Chondrocyte (in vitro differentiated cells): ENCODE data around the gene ABCC2. TPM values are rescaled to one million over a fixed set of nuclear protein-coding genes. Genes with fewer than 3 reads are reported as not detected.
"Not testable (repeated sequence)": the region's sequence is repeated elsewhere in the genome, so short reads cannot be mapped to it uniquely, and the experiment has no call there.

Experiments used
- DNase-seq: peaks from one replicate; pipeline ENCODE4 v3.0.0; 2021; ENCODE audit warnings: mixed read lengths, low spot score
- H3K27ac Mint-ChIP-seq: one replicate; pipeline ENCODE4 v1.8.0; 2021; ENCODE audit warnings: mild to moderate bottlenecking, moderate library complexity, mixed read lengths; ENCODE audit not compliant: unreplicated experiment
- H3K27me3 Mint-ChIP-seq: 2 replicates; pipeline ENCODE4 v1.8.0; 2021; ENCODE audit warnings: low read depth, mixed read lengths
- H3K36me3 Mint-ChIP-seq: 2 replicates; pipeline ENCODE4 v1.8.0; 2021; ENCODE audit warnings: low read depth, mixed read lengths
- H3K4me1 Mint-ChIP-seq: 2 replicates; pipeline ENCODE4 v1.8.0; 2021; ENCODE audit warnings: low read depth, mild to moderate bottlenecking, mixed read lengths
- H3K4me3 Mint-ChIP-seq: one replicate; pipeline ENCODE4 v1.8.0; 2021; ENCODE audit warnings: mild to moderate bottlenecking, moderate library complexity, mixed read lengths; ENCODE audit not compliant: unreplicated experiment
- H3K9me3 Mint-ChIP-seq: 2 replicates; pipeline ENCODE4 v1.8.0; 2021; ENCODE audit warnings: low read depth, mixed read lengths
- long read RNA-seq: library from polyadenylated mRNA; stranded (forward); transcript quantifications from one replicate; pipeline ENCODE4 v2.0.0, GENCODE V29; 2021
- total RNA-seq: library from RNA; stranded (reverse); gene quantifications from 3 replicates; pipeline ENCODE4 v1.2.1, GENCODE V29; 2021
- TF ChIP-seq, protein P1 (sequence below): fragments of 200-600 bp; sonication (generic); IDR thresholded peaks from 2 replicates; pipeline ENCODE4 v1.5.0; 2021; ENCODE audit warnings: antibody characterized with exemption, mild to moderate bottlenecking, moderate library complexity

Gene ABCC2
- total RNA-seq, result 0.57 to 0.69 TPM (median 0.63 TPM) in 3 replicates
- long read RNA-seq, partial matches to known transcripts, result 0 of 1 reads
- long read RNA-seq, other reads (novel, unspliced or antisense), result 1 of 1 reads

- TF ChIP-seq, protein P1, sequence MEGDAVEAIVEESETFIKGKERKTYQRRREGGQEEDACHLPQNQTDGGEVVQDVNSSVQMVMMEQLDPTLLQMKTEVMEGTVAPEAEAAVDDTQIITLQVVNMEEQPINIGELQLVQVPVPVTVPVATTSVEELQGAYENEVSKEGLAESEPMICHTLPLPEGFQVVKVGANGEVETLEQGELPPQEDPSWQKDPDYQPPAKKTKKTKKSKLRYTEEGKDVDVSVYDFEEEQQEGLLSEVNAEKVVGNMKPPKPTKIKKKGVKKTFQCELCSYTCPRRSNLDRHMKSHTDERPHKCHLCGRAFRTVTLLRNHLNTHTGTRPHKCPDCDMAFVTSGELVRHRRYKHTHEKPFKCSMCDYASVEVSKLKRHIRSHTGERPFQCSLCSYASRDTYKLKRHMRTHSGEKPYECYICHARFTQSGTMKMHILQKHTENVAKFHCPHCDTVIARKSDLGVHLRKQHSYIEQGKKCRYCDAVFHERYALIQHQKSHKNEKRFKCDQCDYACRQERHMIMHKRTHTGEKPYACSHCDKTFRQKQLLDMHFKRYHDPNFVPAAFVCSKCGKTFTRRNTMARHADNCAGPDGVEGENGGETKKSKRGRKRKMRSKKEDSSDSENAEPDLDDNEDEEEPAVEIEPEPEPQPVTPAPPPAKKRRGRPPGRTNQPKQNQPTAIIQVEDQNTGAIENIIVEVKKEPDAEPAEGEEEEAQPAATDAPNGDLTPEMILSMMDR, result no peak
- DNase-seq, result no peak
- H3K36me3 Mint-ChIP-seq, result no peaks in the 10 kb centered on the region
- H3K27me3 Mint-ChIP-seq, result no peaks in the 10 kb centered on the region
- no peaks in the 10 kb centered on the region for H3K9me3 Mint-ChIP-seq
- peaks cover 70% of the 10 kb centered on the region for H3K4me1 Mint-ChIP-seq
- H3K27ac Mint-ChIP-seq, result peak within 1 kb of the TSS; percentile 74
- no peak within 1 kb of the TSS for H3K4me3 Mint-ChIP-seq
These were observed at the start of gene ABCC2 for GRCh38 chr10:99782447-99783286. TSS of gene ABCC2 (plus strand) at chr10:99782640. CDS start at chr10:99782845, 205 bp downstream.

DNA sequence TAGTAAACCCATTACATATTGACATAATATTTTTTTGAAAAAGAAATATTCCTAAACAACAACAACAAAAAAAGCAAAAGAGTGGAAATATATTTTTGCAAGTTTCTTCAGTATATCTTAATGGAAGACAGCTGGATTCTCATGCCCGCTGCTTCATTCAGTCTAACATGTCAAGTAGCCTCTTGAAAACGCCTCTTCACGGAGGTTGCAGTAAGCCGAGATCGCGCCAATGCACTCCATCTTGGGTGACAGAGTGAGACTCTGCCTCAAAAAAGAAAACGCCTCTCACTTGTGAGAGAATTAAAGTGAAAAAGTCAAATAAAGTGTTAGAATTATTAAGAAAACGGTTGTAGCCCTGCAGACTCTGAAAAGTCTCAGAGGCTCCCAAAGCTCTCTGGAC is 49.1 kb upstream of the ABCC2 start:
- Mint-ChIP-seq H3K4me3 (peak overlapping the region; percentile 59), H3K36me3 (peaks cover 8% of the 10 kb centered on the region), H3K27ac (peak overlapping the region; percentile 22), H3K4me1 (peaks cover 18% of the 10 kb centered on the region), H3K9me3 (no peaks in the 10 kb centered on the region), H3K27me3 (no peaks in the 10 kb centered on the region)
- DNase-seq, result no peak
- TF ChIP-seq, protein P1, result no peak

DNA sequence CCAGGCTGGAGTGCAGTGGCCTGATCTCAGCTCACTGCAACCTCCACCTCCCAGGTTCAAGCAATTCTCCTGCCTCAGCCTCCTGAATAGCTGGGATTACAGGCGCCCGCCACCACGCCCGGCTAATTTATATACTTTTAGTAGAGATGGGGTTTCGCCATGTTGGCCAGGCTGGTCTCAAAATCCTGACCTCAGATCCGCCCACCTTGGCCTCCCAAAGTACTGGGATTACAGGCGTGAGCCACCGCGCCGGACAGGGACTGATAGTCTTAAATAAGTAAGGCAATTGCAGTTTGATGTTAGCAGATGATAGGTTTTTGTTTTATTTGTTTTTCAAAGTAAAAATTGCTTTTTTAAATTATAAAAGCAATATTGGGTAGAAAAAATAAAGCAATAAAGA is 48.3 kb upstream of the ABCC2 start:
- peaks cover 18% of the 10 kb centered on the region for H3K4me1 Mint-ChIP-seq
- not testable (repeated sequence) for H3K4me3 Mint-ChIP-seq, H3K9me3 Mint-ChIP-seq, DNase-seq, H3K27me3 Mint-ChIP-seq, H3K36me3 Mint-ChIP-seq
- peak overlapping the region; percentile 2 for H3K27ac Mint-ChIP-seq

DNA sequence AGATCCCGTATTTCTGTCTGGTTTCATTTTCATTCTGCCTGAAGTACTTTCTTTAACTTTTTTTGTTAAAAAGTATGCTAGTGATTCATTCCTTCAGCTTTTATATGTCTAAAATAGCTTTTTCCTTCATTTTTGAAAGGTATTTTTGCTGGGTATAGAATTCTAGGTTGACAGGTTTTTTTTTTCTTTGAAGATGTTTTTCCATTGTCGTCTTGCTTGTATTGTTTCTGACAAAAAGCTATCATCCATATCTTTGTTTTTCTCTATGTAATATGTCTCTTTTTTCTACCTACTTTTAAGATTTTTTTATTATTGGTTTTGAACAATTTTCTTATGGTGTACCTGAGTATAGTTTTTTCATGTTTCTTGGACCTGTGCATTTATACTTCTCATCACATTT is 42.2 kb upstream of the ABCC2 start:
- peaks cover 18% of the 10 kb centered on the region for H3K9me3 Mint-ChIP-seq
- no peak overlapping the region for H3K27ac Mint-ChIP-seq
- H3K27me3 Mint-ChIP-seq, result no peaks in the 10 kb centered on the region
- DNase-seq, result no peak
- TF ChIP-seq, protein P1, result no peak
- H3K4me3 Mint-ChIP-seq, result no peak overlapping the region
- H3K36me3 Mint-ChIP-seq, result peaks cover 44% of the 10 kb centered on the region
- H3K4me1 Mint-ChIP-seq, result peaks cover 26% of the 10 kb centered on the region

GRCh38 chr10:99740933-99741559 is 41.4 kb upstream of the ABCC2 start:
- Mint-ChIP-seq H3K27me3 (no peaks in the 10 kb centered on the region), H3K9me3 (peaks cover 18% of the 10 kb centered on the region), H3K4me3 (no peak overlapping the region), H3K4me1 (peaks cover 26% of the 10 kb centered on the region), H3K36me3 (peaks cover 44% of the 10 kb centered on the region), H3K27ac (peak overlapping the region; percentile 3)
- DNase-seq, result no peak
- TF ChIP-seq, protein P1, result no peak
